Loucy (cell line): ENCODE results near the gene CDH4.

Source experiments
- EZH2phosphoT487 ChIP-seq: fragments of 200-600 bp; IDR thresholded peaks from 2 replicates; pipeline ENCODE4 v1.6.1; 2018; ENCODE audit warnings: antibody characterized with exemption, mild to moderate bottlenecking, moderate library complexity, borderline replicate concordance
- TF ChIP-seq, protein P1 (sequence below): fragments of 200-600 bp; sonication (generic); conservative IDR thresholded peaks from 2 replicates; pipeline ENCODE4 v1.5.1; 2014; ENCODE audit warnings: mild to moderate bottlenecking, antibody characterized with exemption, low read length

DNA sequence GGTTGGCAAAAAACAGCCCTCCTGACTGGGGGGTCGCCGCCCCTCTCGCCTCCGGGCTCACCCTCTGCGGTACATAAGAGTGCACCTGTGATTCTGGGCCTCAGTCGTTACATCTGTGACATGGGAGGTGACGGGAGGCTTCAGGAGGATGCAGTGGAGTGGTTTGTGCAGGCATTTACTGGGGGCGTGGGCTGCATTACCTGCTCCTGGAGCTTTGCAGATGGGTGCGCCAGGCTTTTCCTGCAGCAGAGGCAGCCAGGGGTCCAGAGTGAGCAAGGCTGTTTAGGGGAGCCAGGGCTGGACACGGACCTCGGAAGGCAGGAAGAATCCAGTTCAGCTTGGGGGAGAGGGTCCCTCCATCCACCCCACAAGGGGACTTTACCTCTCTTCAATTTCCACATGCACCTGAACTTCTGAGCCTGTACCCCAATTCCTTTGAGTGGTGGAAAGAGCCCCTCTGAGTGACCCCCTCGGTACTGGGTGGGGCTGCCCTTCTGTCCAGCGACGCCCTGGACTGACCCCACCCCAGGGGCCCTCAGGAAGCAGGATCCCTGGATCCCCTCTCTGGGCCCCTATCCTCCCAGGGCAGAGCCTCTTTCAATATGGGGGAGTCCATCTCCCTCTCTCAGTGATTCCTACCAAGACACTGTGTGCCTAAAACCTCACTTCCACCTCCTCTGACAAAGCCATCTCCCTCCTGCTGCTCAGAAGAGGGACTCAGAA is 679.6 kb downstream of the CDH4 start:
- TF ChIP-seq EZH2phosphoT487, result no peak
- TF ChIP-seq, protein P1, sequence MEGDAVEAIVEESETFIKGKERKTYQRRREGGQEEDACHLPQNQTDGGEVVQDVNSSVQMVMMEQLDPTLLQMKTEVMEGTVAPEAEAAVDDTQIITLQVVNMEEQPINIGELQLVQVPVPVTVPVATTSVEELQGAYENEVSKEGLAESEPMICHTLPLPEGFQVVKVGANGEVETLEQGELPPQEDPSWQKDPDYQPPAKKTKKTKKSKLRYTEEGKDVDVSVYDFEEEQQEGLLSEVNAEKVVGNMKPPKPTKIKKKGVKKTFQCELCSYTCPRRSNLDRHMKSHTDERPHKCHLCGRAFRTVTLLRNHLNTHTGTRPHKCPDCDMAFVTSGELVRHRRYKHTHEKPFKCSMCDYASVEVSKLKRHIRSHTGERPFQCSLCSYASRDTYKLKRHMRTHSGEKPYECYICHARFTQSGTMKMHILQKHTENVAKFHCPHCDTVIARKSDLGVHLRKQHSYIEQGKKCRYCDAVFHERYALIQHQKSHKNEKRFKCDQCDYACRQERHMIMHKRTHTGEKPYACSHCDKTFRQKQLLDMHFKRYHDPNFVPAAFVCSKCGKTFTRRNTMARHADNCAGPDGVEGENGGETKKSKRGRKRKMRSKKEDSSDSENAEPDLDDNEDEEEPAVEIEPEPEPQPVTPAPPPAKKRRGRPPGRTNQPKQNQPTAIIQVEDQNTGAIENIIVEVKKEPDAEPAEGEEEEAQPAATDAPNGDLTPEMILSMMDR, result no peak
